B cell (primary cell): ENCODE data around the gene POLA2.

Source experiments
- EZH2 ChIP-seq: IDR thresholded peaks from 2 replicates; pipeline ENCODE4 v1.6.1; 2012; ENCODE audit warnings: borderline replicate concordance, low read depth, mild to moderate bottlenecking, moderate library complexity, low read length; ENCODE audit not compliant: insufficient read depth, poor library complexity, severe bottlenecking
- TF ChIP-seq, protein P1 (sequence below): fragments of 200-600 bp; IDR thresholded peaks from one replicate; pipeline ENCODE4 v1.8.0; 2022; ENCODE audit warnings: antibody characterized with exemption, mild to moderate bottlenecking

DNA sequence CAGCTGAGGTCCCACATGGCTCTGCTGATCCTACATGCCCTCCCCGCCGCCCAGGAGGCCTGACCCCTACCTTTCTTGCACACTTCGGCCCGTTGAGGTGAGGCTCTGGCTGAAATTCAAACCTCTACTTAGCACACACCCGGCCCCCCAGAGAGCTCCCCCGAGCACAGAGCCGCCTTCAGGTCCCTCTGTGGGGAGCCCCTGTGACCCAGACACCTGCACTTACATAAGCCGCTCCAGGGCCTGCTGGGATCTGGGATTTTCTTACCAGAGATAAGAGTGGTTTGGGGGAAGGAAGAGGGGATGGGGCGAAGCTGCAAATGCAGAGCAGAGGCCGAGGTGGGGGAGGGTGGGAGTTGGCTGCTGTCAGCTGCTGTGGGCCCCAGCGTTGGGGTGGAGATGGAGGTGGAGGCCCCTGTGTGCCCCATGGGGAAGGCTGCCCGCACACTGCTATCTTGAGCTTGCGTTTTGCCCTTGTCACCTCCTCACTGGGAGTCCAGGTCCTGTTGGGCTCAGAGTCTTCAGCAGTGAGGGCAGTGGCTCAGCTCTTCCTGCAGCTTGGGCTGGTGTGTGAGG is 49.4 kb upstream of the POLA2 start:
- TF ChIP-seq, protein P1, sequence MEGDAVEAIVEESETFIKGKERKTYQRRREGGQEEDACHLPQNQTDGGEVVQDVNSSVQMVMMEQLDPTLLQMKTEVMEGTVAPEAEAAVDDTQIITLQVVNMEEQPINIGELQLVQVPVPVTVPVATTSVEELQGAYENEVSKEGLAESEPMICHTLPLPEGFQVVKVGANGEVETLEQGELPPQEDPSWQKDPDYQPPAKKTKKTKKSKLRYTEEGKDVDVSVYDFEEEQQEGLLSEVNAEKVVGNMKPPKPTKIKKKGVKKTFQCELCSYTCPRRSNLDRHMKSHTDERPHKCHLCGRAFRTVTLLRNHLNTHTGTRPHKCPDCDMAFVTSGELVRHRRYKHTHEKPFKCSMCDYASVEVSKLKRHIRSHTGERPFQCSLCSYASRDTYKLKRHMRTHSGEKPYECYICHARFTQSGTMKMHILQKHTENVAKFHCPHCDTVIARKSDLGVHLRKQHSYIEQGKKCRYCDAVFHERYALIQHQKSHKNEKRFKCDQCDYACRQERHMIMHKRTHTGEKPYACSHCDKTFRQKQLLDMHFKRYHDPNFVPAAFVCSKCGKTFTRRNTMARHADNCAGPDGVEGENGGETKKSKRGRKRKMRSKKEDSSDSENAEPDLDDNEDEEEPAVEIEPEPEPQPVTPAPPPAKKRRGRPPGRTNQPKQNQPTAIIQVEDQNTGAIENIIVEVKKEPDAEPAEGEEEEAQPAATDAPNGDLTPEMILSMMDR = no peak
- no peak for TF ChIP-seq EZH2
